GM04504 (cell line): ENCODE results near the gene TM9SF4.

Experiments used
- DNase-seq: peaks from one replicate; pipeline ENCODE4 v3.0.0-alpha.2; 2012; ENCODE audit warnings: low read depth

Gene TM9SF4, protein sequence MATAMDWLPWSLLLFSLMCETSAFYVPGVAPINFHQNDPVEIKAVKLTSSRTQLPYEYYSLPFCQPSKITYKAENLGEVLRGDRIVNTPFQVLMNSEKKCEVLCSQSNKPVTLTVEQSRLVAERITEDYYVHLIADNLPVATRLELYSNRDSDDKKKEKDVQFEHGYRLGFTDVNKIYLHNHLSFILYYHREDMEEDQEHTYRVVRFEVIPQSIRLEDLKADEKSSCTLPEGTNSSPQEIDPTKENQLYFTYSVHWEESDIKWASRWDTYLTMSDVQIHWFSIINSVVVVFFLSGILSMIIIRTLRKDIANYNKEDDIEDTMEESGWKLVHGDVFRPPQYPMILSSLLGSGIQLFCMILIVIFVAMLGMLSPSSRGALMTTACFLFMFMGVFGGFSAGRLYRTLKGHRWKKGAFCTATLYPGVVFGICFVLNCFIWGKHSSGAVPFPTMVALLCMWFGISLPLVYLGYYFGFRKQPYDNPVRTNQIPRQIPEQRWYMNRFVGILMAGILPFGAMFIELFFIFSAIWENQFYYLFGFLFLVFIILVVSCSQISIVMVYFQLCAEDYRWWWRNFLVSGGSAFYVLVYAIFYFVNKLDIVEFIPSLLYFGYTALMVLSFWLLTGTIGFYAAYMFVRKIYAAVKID

DNA sequence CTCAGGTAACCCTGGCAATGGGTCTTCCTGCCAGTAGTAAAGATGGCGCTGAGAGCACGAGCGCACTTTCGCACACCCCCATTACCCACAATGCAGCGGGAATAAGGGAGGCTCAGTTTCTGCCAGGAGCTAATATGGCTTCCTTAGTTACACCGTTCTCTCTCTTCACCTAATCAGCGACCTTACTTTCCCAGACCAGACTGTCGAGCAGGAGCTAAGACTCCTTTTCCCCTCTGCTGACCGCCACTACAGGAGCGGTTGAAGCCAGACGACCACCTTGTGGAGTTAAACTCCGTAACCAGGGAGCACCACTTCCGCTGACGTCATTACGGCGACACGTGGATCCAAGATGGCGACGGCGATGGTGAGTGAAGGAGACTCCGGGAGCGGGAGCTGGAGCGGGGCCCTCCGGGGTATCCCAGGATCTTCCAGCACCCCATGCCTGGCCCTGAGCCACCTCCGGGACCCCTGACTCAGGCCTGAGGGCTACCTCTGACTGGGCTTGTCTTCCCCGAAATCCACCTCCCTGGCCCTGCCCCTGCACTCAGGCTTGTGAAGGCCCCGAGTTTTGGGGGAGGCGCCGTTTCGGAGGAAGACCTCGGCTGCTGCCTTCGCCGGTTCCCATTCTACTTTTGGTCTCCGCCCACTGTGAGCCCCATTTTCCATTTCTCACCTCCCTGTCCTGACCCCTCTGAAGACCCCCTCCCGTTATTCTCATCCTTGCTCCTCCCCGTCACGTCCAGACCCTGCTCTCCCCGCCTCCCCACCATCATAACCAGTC lies at the start of gene TM9SF4:
Gene TM9SF4 (plus strand): TSS at position 323 of the 781 bp plus-strand sequence. CDS start 27 bp downstream, at position 350.
- peak; percentile 88 for DNase-seq

DNA sequence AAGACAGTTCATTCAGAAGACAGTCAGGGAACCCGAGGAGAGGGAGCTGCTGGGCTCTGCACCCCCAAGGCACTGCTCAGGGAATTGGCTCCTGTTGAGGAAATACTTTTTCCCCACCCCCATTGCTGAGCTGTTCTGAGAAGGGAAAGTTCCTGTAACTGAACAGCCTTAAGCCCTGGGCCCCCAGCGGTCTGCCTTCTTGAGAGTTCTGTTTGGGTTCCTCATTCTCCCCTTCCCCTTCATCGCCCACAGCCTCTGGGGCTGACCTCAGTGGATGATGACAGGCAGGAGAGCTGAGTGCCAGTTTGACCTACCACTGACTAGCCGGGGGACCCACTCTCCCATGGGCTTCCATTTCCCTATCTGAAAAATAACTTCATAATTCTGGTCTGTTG lies 46.7 kb upstream of the TM9SF4 start:
- DNase-seq: no peak

DNA sequence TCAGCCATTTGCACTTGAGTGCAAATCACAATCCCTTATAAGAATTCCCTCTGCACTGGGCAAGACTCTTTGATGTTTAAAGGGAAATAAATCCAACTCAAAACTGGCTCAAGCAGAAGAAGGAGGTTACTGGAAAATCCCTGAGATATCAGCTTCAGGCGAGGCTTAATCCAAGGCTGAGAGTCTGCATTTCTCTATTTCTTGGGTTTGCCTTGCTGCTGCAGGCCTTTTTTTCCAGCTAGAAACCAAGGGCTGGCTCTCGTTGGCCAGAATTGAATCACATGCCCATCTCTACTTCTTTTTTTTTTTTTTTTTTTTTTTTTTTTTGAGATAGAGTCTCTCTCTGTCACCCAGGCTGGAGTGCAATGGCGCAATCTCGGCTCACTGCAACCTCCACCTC lies 45.8 kb upstream of the TM9SF4 start:
- no peak for DNase-seq

DNA sequence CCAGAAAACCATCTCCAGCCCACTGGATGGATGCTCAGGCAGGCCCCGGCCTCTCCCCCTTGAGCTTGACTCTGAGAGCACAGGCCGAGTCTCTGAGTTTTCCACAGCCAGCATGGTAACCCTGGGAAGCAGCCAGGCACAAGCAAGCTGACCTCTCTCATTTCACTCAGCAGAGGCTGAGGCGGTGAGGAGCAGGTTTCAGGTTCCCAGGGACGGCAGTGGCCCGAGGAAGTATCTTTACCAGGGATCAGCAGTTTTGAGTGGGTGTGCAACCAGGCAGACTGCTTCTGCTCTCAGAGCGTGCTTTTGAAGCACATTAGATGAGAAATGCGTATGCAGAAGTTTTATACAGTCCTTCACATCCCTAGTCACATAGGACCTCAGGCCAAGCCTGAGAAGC lies 44.8 kb upstream of the TM9SF4 start:
- DNase-seq: no peak

DNA sequence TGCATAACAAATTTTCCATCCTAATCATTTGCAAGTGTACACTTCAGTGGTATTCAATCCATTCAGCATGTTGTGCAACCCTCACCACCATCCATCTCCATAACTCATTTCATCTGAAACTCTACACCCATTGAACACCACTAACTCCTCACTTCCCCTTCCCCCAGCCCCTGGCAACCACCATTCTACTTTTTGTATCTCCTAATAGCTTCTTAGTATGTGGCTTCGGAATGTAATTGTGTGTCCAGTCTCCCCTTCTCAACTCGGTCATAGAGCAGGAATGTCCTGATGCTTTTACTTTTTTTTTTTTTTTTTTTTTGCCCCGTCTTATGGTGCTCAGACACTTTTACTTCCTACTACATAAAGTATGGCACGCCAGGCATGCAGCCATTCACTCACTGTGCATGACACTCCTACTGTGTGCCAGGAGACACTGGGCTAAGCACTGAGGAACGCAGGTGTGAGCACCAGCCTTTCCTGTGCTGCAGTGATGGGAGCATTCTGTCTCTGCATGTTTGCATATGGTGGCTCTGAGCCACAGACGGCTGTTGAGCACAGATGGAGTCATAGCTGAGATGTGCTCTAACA lies 42.2 kb upstream of the TM9SF4 start:
- peak; percentile 87 for DNase-seq

DNA sequence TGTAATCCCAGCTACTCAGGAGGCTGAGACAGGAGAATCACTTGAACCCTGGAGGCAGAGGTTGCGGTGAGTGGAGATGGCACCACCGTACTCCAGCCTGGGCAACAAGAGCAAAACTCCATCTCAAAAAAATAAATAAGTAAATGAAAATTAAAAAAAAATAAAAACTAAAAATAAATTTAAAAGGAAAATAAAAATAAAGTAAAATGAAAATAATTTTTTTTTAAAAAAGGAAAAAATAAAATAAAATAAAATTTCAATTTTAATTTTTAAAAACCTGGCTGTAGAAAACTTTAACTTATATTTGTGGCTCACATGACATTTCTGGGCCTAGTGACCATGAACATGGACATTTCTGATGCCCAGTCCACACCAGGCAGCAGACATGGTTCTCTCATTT lies 41.3 kb upstream of the TM9SF4 start:
- DNase-seq: no peak

DNA sequence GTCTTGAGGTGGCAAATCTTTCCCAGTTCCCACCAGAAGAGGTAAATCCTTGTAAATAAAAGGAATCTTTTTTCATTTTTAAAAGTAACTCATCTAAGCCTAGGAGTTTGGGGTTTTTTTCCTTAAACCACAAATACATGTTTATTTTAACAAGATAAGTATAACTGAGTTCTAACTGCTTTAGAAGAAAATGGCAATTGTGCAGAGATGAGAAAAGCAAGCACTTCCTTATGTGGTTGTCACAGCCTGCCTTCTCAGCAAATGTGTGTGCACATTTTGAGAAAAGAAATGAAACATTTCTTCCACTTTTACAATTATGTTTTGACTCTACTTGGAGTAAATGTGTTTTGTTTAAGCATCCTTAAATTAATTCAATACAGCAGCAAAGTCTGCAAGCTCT lies 39.8 kb upstream of the TM9SF4 start:
- no peak for DNase-seq

DNA sequence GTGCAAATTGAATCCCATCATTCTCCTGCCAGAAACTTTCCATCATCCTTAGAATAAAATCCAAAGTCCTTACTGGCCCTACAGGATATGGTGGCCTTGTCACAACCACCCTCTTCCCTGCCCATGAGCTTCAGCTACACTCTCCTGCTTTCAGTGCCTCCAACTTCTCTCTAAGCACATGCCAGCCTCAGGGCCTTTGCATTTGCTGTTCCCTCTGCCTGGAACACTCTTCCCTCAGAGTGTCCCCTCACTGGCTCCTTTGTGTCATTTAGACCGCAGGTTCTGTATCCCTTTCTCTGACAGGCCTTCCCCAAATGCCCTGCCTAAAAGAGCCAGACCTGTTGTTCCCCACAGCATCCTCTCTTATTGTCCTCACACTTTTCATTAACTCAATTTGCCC lies 39.2 kb upstream of the TM9SF4 start:
- DNase-seq: no peak

DNA sequence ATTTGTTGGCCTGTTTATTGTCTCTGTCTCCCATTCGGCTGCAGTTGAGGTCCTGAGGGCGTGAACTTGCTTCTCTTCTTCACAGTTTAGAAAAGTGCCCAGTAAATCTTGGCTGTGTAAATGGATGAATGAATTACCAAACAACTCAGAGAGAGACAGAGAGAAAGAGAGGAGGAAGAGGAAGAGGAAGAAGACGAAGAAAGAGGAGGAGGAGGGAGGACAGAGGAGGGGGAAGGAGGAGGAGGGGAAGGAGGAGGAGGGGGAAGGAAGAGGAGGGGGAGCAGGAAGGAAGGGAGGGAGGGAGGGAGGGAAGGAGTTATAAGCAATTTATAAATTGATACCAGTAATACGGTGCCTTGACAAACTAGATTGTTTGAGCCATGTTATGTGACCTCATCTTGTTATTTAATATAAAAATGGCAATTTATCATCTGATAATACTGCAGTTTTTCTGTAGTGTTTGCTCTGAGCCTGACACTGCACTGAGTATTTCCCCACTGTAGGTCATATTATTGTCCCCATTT lies 38.8 kb upstream of the TM9SF4 start:
- no peak for DNase-seq

DNA sequence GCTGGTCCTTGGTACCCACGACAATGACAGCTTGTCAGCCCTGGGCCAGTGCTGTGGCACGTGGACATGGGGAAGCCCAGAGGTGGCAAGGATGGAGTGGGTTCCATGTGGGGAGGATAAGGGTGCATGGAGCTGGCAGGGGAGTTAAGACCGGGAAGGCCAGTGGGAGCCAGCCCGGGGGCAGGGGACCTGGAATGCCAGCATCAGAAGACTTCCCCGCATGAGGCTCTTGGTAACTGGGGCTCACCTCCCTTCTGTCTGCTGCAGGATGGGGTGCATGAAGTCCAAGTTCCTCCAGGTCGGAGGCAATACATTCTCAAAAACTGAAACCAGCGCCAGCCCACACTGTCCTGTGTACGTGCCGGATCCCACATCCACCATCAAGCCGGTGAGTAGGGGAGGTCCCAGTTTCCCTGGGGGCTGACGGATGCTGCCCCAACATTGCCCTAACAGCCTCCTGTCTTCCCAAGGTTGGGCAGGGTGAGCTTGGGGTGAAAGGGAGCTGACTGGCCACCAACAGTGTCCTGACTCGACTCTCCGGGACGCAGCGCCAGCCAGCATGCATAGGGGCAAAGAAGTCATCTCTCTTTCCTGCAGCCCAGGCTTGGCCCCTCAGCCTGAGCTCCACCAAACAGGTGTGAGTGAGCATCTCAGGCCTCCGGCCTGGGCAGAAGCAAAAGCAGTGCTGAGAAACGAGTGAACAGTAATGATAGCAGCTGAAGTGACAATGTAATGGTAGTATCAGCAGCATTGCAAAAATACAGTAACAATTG lies 37.9 kb upstream of the TM9SF4 start:
- DNase-seq: no peak

DNA sequence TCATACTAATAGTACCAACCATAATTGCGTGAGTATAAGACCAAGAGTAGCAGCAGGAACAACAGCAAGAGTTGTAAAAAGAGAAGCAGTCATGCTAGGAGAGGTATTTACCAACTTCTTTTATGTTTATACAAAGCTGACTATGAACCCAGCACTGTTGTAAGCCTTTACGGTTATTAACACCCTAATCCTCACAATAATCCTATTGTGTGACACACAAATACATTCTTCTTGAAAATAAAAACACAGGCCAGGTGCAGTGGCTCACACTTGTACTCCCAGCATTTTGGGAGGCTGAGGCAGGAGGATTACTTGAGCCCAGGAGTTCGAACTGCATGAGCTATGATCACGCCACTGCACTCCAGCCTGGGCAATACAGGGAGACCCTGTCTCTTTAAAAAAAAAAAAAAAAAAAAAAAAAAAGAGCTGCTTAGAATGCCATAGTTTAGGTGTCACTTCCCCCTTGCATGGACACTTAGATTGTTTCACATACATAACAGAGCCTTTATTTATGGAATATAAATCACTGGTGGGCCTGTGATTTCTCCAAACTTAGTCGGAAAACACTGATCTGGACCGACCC lies 37.3 kb upstream of the TM9SF4 start:
- no peak for DNase-seq

DNA sequence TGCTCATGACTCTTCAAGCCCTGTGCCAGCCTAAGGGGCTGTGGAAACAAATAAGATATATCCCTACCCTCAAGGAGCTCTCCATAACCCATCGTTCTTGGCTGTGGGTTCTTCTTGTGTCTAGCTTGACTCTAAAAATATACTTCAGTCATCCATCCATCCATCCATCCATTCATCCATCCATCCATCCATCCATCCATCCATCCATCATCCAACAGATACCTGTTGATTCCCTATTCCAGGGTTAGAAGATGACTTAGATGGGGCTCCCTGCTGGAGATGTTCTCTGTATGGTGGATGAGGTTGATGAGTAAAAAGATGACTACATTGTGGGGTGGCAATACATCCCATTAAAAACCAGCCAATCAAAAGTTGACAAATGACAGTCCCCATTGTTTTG lies 34.0 kb upstream of the TM9SF4 start:
- no peak for DNase-seq

DNA sequence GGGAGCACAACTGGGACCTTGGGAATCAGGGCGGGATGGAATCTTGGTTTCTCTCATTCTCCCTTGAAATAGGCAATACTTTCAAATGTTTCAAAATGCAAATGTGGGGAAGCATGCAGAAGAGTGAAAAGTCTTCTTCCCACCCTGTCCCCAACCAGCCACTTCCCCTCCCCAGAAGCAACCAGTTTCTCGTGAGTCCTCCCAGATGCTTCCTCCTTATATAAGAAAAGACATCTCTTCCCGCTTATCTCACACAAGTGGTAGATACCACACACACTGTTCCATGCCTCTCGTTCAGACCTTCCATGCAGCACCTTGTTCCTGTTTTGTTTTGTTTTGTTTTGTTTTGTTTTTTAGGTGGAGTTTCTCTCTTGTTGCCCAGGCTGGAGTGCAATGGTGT lies 32.3 kb upstream of the TM9SF4 start:
- no peak for DNase-seq

DNA sequence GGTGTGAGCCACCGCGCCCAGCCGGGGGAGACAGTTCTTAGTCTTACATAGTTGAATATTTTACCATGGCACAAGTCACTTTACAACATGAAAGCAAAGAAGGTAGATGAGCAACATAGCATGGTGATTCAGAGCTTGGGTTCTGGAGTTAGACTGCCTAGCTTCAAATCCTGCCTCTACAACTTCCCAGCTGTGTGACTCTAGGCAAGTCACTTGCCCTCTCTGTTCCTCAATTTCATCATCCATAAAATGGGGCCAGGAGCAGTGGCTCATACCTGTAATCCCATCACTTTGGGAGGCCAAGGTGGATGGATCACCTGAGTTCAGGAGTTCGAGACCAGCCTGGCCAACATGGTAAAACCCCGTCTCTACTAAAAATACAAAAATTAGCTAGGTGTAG lies 31.2 kb upstream of the TM9SF4 start:
- no peak for DNase-seq

DNA sequence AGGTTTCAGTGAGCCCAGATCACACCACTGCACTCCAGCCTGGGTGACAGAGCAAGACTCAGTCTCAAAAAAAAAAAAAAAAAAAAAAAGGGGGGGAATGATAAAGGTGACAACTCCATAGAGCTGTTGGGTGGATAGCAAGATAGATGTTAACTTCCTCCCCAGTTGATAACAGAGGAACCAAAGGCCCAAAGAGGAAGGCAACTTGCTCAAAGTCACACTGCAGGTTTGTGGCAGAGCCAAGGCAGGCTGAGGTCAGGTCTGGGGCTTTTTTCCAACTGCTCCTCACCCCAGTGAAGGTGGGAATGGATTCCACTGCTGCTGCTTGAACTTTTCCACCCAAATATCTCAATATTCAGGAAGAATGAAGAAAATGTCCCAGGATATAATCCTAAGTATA lies 30.7 kb upstream of the TM9SF4 start:
- DNase-seq: no peak

DNA sequence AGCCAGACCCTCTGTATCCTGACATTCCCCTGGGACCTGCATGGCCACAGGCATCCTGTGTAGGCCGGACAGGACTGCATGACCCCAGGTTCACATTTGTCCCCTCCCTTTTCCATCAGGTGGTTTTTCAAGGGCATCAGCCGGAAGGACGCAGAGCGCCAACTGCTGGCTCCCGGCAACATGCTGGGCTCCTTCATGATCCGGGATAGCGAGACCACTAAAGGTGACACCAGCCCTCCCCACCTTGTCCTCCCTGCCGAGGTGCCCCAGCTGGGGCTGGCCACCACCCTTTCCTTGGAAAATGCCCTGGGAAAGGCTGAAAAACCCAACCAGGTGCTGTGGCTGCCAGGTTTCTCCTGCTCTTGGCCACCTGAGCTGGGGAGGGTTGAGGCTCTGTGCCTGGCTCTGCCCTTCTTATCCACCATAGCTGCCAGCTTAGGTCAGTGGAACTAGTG lies 29.8 kb upstream of the TM9SF4 start:
- DNase-seq: no peak

DNA sequence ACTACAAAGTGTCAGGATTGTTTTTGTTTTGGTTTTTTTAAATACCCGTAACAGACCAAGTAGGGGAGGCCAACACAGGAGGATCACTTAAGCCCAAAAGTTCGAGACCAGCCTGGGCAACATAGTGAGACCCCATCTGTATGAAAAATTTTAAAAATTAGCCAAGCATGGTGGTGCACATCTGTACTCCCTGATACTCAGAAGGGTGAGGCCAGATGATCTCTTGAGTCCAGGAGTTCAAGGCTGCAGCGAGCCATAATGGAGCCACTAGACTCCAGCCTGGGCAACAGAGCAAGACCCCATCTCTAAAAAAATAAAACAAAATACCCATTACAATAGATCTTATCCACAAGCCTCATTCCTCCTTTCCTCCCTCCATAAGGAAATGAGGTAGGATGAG lies 28.7 kb upstream of the TM9SF4 start:
- no peak for DNase-seq

DNA sequence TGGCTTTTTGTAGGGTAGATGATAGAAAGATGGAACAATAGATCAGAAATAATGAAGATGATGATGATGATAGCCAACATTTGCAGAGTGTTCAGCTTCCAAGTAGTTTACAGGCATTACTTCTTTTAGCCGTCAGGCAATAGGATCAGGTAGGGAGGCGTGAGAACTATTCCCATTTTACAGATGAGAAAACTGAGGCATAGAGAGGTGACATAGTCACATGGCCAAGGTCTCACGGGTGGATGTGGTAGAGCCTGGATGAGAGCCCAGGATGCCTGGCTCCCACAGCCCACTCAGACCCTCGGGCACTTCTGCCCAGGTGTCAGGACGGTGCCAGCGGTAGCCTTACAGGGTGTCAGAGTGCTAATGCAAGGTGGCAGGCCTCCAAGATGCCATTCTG lies 26.0 kb upstream of the TM9SF4 start:
- DNase-seq: no peak

DNA sequence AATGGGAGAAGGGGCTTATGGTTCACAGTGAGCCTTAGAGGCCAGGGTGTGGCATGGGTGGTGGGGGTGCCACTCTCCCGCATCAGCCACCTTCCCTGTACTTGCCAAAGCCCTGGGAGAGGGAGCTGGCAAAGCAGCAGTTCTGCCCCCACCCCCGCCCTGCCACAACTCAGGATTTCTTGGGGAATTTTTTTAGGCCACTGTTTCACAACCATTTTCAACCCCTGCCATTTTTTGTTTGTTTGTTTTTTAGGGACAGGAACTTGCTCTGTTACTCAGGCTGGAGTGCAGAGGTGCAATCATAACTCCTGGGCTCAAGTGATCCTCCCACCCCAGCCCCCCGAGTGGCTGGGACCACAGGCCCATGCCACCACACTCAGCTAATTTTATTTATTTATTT lies 22.4 kb upstream of the TM9SF4 start:
- DNase-seq: no peak

DNA sequence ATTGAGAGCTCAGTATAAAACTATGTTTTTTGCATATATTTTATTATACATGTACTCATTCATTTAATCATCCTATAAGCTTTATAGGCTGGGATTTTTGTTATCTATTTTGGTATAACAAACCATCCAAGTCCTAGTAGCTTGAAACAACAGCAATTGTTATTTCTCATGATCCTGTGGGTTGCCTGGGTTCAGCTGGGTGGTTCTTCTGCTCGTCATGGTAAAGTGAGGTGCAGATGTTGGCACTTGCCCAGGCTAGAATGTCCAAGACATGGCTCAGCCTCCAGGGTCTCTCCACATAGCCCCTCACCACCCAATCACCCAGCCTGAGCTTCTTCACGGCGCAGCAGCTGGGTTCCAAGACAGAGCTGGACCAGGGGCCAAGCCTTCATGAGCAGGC lies 20.8 kb upstream of the TM9SF4 start:
- DNase-seq: no peak
